PC-9 (cell line): ENCODE results near the gene ZBTB7A. TPM values are rescaled to one million over a fixed set of nuclear protein-coding genes. Genes with fewer than 3 reads are reported as not detected.

Experiments
- BruUV-seq: library from RNA; stranded (reverse); fragments of 400-500 nt; replicated peaks from 2 replicates; lab custom pipeline; 2021; lab: Mats Ljungman, UMichigan
- CTCF ChIA-PET: fragments of 300-600 bp; sonication (Branson Sonifier 250); formaldehyde crosslinking; loops from one replicate; lab custom pipeline; 2022; ENCODE audit warnings: antibody characterized with exemption; lab: Charles Lee
- POLR2A ChIA-PET: fragments of 300-600 bp; sonication (Branson Sonifier 250); formaldehyde crosslinking; loops from one replicate; lab custom pipeline; 2022; ENCODE audit warnings: antibody characterized with exemption; ENCODE audit not compliant: unreplicated experiment; lab: Charles Lee
- DNase-seq, 2 experiments: peaks; one replicate each; pipeline versions ENCODE4 v3.0.0 to v3.0.0-alpha.2; 2015 to 2022; ENCODE audit warnings: mixed read lengths in 1 of 2
- H2AFZ ChIP-seq: fragments of 200-600 bp; sonication (generic); 2 replicates; pipeline ENCODE4 v1.8.1; 2017; ENCODE audit warnings: antibody characterized with exemption
- H3F3A ChIP-seq: fragments of 200-600 bp; sonication (generic); 2 replicates; pipeline ENCODE4 v1.8.1; 2017; ENCODE audit warnings: antibody characterized with exemption, mild to moderate bottlenecking, low read depth; ENCODE audit not compliant: insufficient read depth
- H3K27ac ChIP-seq: fragments of 200-600 bp; sonication (generic); 2 replicates; pipeline ENCODE4 v1.6.1; 2016; ENCODE audit warnings: mixed run types
- H3K27me3 ChIP-seq: fragments of 200-600 bp; sonication (generic); 2 replicates; pipeline ENCODE4 v1.6.1; 2016; ENCODE audit warnings: low read depth, mixed run types; ENCODE audit not compliant: insufficient read depth
- H3K36me3 ChIP-seq: fragments of 200-600 bp; sonication (generic); 2 replicates; pipeline ENCODE4 v1.6.1; 2016; ENCODE audit warnings: low read depth, mixed run types
- H3K4me1 ChIP-seq: fragments of 200-600 bp; sonication (generic); replicated peaks from 2 replicates; pipeline ENCODE4 v1.6.1; 2016; ENCODE audit warnings: mixed run types; ENCODE audit not compliant: insufficient read depth
- H3K4me2 ChIP-seq: fragments of 200-600 bp; sonication (generic); 2 replicates; pipeline ENCODE4 v1.6.1; 2017; ENCODE audit warnings: mixed run types
- H3K4me3 ChIP-seq: fragments of 200-600 bp; sonication (generic); 2 replicates; pipeline ENCODE4 v1.6.1; 2016; ENCODE audit warnings: mixed run types
- H3K79me2 ChIP-seq: fragments of 200-600 bp; sonication (generic); 2 replicates; pipeline ENCODE4 v1.6.1; 2017; ENCODE audit warnings: low read depth, mixed run types
- H3K9me2 ChIP-seq: fragments of 200-600 bp; sonication (generic); 2 replicates; pipeline ENCODE4 v1.8.1; 2017; ENCODE audit warnings: mild to moderate bottlenecking; ENCODE audit not compliant: insufficient read depth
- H3K9me3 ChIP-seq: fragments of 200-600 bp; sonication (generic); 2 replicates; pipeline ENCODE4 v1.8.1; 2016; ENCODE audit warnings: low read depth; ENCODE audit not compliant: insufficient read depth
- H4K20me1 ChIP-seq: fragments of 200-600 bp; sonication (generic); 2 replicates; pipeline ENCODE4 v1.8.1; 2017; ENCODE audit not compliant: insufficient read depth
- CTCF ChIP-seq: fragments of 200-600 bp; sonication (generic); conservative IDR thresholded peaks from 2 replicates; pipeline ENCODE4 v1.6.1; 2017; ENCODE audit warnings: mixed run types, antibody characterized with exemption, mild to moderate bottlenecking, moderate library complexity
- EZH2 ChIP-seq: fragments of 200-600 bp; sonication (generic); IDR thresholded peaks from 2 replicates; pipeline ENCODE4 v1.8.0; 2017; ENCODE audit warnings: antibody characterized with exemption, low read depth
- intact Hi-C: fragments of 100-400 bp; cut with micrococcal nuclease; formaldehyde crosslinking; loops from one replicate; pipeline ENCODE4 v1.10.0; 2022; ENCODE audit not compliant: unreplicated experiment
- total RNA-seq: library from RNA; stranded (reverse); gene quantifications from 2 replicates; pipeline ENCODE4 v1.2.3, GENCODE V29; 2021

ZBTB7A gene
- total RNA-seq, 1 experiment from 2014 or later = 41.2 TPM

DNA sequence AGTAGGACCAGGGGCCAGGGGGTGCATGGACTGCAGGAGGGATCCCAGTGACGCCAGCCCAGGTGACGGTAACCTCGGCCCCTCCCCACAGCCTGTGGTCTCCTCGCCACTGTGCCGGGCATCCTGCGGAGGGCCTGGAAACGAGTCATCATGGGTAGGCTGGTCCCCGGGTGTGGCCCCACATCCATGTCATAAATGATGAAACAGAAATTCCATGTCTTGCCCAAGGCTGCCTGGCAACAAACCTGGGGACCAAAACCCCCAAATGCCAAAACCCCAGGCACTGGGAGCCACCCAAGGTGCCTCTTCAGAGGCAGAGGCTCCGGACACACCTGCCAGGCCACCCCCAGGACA, 36.4 kb upstream of the ZBTB7A start:
- H3K36me3 ChIP-seq = no peaks in the 10 kb centered on the region
- no peaks in the 10 kb centered on the region for H3K79me2 ChIP-seq
- no peak for DNase-seq
- no peaks in the 10 kb centered on the region for H3K27me3 ChIP-seq
- no peaks in the 10 kb centered on the region for H3K4me1 ChIP-seq
- H3F3A ChIP-seq = no peaks in the 10 kb centered on the region
- no peak overlapping the region for H3K4me2 ChIP-seq
- H2AFZ ChIP-seq = no peak overlapping the region
- BruUV-seq = no TSS peak
- no peaks in the 10 kb centered on the region; the same call in 1 of the 2 replicates for H4K20me1 ChIP-seq
- ChIA-PET CTCF (no interaction called here), POLR2A (no interaction called here)
- no peaks in the 10 kb centered on the region for H3K9me3 ChIP-seq
- H3K27ac ChIP-seq = no peak overlapping the region
- no peaks in the 10 kb centered on the region for H3K9me2 ChIP-seq
- intact Hi-C loops = no loop called here
- TF ChIP-seq EZH2 = no peak
- no peak for TF ChIP-seq CTCF
- no peak overlapping the region for H3K4me3 ChIP-seq

DNA sequence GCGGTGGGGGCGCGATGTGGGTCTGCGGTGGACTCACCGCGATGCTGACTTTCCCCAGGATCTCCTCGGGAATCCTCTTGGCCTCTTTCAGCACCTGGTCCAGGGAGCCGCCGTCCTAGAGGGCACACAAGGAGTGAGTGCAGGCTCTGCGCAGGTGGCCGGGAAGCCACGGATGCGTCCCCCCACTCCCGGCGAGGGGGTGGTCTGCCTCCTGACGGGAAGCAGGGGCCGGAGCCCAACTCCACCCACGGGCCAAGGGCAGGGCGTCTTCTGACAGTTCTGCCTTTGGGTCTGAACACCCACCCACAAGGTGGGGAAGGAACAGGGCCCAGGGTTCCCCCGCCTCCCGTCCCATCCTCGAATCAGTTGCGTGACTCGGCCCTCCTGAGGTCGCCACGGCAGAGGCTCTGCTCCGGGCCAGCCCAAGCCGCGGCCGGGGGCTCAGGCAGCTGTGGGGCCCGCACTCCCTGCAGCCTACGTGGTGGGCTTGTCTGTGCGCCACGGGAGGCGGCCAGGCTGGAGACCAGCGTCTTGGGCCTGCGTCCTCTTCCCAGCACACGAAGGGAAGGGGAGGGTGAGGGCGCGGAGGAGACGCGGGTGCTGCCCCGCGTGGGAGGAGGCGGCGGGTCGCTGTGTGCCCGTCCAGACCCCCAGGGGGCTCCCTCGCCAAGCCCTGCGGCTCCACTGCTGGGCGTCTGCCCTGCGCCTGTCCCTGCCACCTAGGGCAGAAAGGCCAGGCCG, 35.8 kb upstream of the ZBTB7A start:
- H3K36me3 ChIP-seq = no peaks in the 10 kb centered on the region
- ChIA-PET CTCF (no interaction called here), POLR2A (no interaction called here)
- no peaks in the 10 kb centered on the region for H3F3A ChIP-seq
- intact Hi-C loops = no loop called here
- H3K9me2 ChIP-seq = no peaks in the 10 kb centered on the region
- H3K79me2 ChIP-seq = no peaks in the 10 kb centered on the region
- no peaks in the 10 kb centered on the region for H3K9me3 ChIP-seq
- H3K4me1 ChIP-seq = no peaks in the 10 kb centered on the region
- no peak overlapping the region for H3K27ac ChIP-seq
- H4K20me1 ChIP-seq = no peaks in the 10 kb centered on the region; the same call in 1 of the 2 replicates
- TF ChIP-seq CTCF = no peak
- no peak for TF ChIP-seq EZH2
- no peak overlapping the region for H3K4me3 ChIP-seq
- no peak overlapping the region for H3K4me2 ChIP-seq
- H3K27me3 ChIP-seq = no peaks in the 10 kb centered on the region
- no TSS peak for BruUV-seq
- H2AFZ ChIP-seq = no peak overlapping the region
- DNase-seq = no peak

DNA sequence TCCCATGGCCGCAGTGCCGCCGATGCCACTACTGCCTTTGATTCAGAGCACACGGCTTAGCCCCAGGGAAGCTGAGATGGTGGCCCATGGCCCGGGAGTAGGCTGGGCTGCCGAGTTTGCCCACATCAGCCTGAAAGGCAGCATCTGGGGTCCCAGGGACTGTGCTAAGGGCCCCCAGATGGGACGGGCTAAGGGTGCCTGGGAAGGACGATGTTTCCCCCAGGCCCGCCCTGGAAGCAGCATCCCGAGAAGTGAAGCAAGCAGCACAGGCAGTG, 34.7 kb upstream of the ZBTB7A start:
- no peak overlapping the region for H2AFZ ChIP-seq
- no peaks in the 10 kb centered on the region for H3K79me2 ChIP-seq
- no peaks in the 10 kb centered on the region for H3K4me1 ChIP-seq
- intact Hi-C loops = no loop called here
- no peak overlapping the region for H3K4me3 ChIP-seq
- no peaks in the 10 kb centered on the region for H3K36me3 ChIP-seq
- no peak for TF ChIP-seq EZH2
- TF ChIP-seq CTCF = no peak
- H4K20me1 ChIP-seq = no peaks in the 10 kb centered on the region
- no peaks in the 10 kb centered on the region for H3K9me2 ChIP-seq
- H3K9me3 ChIP-seq = no peaks in the 10 kb centered on the region
- H3K4me2 ChIP-seq = no peak overlapping the region
- DNase-seq = no peak
- H3K27ac ChIP-seq = no peak overlapping the region
- ChIA-PET POLR2A (no interaction called here), CTCF (no interaction called here)
- H3K27me3 ChIP-seq = no peaks in the 10 kb centered on the region
- no TSS peak for BruUV-seq
- H3F3A ChIP-seq = no peaks in the 10 kb centered on the region
